HG02852 (cell line): ENCODE results near the gene CTXN3.

Experiments used
- ATAC-seq: cut with Tn5 transposase; IDR thresholded peaks from one replicate; pipeline ENCODE4 v1.9.1; 2021; ENCODE audit warnings: mild to moderate bottlenecking, moderate library complexity; ENCODE audit not compliant: unreplicated experiment

The CTXN3 gene

DNA sequence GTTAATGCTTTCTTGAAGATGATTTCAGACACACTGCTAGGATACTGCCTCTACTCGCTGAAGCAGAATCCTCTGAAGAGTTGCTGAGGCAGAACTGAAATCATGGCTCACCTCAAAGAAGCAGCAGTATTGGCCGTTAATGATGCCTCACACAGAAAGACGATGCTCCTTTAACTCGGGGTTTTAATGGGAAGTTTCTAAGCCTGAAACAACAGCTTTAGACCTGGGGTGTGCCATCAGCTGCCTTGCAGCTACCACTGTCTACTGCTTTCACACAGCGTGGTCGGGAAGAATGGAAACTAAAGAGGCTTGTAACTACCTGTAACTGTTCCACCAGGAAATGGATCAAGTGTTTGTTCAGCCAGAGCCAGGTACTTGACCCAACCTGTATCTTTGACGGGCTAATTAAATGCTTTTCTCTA, at the start of gene CTXN3:
TSS of gene CTXN3 (plus strand) at position 65 of the 422 bp plus-strand sequence. CDS start 8,440 bp downstream, outside the sequence.
- ATAC-seq: no peak

DNA sequence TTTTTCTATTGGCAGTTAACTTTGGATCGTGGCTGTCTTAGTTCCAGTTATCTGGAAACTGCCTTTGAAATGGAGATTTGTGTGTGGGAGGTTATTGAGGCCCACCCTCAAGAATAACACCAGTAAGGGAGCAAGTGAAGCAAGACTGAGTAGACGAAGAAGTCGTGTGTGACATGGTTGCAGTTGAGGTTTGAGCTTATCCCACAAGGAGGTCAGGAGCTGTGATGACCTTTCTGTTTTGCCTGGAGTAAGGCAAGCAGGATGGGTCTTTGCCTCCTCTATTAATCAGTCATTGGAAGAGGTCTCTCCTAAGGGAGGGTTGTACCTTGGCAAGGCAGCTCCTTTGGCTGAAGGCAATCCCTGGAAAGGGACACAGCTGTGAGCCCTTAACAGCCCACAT, 49.6 kb upstream of the CTXN3 start:
- no peak for ATAC-seq

DNA sequence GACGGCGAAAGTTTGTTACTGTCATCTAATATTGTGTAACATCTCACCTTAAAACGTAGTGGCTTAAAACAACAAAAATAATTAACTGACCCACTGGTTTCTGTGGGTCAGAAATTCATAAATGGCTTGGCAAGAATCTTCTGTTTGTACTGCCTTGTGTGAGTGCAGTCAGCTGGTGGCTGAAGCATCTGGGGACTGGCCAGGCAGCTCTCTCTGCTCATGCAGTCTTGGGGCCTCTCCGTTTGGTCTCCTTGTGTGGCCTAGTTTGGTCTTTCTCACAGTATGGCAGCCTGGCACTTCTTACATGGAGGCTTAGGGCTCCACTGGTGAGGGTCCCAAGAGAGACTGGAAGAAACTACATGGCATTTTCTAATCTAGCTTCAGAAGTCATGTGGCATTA, 49.0 kb upstream of the CTXN3 start:
- ATAC-seq: no peak

DNA sequence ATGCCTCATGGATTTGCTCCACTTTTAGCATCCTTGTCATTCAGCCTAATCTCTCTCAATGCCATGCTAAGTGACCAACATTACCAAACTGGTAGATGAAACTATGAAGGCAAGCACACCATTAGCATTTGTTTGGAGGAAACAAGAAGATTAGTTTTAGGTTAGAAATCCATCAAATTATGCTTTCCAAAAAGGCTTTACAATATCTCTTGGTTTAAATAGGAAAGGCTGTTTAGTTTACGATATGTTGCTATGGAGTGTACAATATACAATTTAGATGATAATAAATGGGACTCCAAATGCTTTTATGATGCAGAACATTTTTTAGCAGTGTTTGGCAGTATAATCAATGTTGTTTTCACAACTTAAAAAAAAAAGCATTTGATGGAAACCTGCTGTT, 47.8 kb upstream of the CTXN3 start:
- ATAC-seq: no peak

DNA sequence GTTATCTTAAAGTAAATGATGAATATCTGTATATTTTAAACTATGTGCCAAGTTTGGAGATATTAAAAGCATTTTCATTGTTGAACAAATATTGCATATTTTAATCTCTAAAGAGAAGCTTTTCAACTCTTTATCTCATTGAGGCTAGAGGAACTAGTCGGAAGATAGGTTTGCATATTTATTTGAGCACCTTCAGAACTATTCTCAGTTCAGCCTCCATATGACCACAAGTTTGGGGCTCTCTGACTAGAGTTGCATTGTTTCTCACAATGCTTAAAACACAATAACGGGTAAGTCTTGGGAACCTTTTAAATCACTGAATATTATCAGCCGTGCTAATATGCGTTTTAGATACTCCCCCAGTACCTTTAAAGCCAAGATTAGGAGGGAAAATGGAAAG, 47.3 kb upstream of the CTXN3 start:
- ATAC-seq: no peak

DNA sequence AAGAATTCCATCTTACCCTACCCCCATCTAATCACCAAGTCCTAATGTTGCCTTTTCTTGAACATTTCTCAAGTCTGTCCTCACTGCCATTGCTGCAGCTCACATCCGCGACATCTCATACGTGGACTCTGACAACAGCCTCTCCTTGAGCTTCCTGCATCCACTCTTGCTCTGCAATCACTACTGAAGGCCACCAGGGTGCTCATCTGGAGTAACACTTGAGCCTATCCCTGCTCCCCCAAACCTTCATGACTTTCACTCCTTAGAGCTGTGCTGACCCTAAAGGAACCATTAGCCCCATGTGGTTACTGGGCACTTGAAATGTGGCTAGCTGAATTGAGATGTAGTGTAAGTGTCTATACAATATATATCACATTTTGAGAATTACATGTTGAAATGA, 46.4 kb upstream of the CTXN3 start:
- no peak for ATAC-seq

DNA sequence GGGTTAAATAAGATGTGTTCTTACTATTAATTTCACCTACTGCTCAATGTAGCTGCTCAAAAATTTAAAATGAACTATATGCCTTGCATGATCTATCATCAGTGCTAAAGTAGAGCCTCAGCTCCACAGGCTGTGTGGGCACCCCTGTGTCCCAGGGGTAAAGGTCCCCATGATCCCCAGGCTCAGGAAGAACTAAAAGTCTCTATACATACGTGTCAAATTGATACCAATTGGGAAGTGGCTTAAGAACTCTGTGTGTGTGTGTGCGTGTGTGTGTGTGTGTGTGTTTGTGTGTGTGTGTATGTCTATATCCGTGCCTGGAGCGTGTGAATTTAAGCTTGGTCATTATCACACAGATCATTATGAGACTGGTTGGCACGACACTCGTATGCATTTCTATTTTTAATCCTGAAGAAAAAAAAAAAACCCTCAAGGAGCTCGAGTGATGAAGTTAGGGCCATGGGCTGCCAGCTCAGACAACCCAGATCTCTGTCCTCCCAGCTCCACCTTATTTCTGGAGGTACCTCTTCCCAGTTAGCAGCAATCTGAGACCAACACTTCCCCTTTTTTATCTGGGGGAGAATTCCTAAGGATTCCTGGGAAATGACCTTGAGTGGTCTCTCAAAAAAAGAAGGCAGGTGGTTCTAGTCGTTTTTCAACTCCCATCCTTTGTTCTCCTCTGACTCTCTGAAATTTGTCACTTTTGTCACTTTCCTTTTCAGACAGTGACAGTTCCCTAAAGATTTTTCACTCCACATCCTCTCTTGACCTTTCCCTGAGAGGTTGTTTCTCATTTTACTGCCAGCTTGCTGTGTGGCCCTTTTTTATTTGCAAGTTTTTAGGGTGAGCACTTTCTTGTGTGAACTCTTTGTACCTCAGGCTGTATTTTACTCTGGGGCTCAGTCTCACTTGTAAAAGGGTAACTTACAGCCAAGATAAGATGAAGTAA, 45.7 kb upstream of the CTXN3 start:
- ATAC-seq: no peak

DNA sequence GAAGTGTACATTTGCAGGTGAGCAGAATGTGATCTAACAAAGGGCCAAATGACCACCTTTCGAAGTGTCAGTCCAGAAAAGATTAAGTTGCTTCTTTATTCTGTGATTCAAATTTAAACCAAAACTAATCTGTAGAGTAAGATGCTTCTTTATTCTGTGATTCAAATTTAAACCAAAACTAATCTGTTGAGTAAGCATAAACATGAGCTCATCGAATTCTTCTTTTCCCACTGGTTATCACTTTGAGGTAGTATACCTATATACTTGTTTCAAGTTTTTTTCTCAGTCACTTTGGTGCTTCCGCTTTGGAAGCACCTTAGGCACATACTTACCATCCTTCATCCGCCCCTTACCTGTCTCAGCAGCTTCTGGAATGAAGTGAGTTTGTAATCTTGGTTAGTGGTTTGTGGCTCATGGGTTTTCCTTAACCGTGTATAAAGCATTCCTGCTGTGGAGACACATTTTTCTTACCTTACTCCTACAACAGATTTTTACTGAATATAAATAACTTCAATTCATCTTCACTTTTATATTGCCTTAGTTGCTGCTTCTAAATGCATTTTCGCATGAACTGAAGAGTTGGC, 40.7 kb upstream of the CTXN3 start:
- no peak for ATAC-seq

DNA sequence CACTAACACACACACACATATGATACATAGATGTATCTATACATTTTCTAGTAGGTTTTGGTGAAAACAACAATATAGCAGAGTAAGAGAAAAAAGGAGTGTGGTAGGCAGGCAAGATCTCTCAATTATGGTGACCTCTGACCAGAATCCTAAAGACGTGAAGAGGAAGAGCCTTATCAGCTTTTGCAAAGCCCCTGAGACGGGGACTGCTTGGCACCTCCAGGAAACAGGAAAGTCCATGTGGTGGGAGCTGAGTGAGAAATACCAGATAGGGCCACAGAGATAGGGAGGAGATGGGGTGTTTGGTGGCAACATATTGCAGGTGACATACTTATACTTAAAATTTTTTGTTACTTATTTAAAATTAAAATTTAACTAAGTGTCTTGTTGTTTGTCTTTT, 39.9 kb upstream of the CTXN3 start:
- no peak for ATAC-seq

DNA sequence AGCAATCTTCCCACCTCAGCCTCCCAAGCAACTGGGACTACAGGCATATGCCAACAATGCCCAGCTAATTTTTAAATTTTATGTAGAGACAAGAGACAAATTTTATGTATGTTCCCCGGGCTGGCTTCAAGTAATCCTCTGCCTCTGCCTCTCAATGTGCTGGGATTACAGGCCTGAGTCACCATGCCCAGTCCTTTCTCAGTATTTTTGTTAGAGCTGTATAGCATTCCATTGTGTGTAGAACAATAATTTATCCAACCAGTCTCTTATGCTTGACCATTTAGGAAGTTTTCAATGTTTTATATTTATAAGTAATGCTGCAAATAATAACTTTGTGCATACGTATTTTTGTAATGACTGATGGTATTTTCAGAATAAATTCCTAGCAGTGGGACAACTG, 38.9 kb upstream of the CTXN3 start:
- ATAC-seq: no peak

DNA sequence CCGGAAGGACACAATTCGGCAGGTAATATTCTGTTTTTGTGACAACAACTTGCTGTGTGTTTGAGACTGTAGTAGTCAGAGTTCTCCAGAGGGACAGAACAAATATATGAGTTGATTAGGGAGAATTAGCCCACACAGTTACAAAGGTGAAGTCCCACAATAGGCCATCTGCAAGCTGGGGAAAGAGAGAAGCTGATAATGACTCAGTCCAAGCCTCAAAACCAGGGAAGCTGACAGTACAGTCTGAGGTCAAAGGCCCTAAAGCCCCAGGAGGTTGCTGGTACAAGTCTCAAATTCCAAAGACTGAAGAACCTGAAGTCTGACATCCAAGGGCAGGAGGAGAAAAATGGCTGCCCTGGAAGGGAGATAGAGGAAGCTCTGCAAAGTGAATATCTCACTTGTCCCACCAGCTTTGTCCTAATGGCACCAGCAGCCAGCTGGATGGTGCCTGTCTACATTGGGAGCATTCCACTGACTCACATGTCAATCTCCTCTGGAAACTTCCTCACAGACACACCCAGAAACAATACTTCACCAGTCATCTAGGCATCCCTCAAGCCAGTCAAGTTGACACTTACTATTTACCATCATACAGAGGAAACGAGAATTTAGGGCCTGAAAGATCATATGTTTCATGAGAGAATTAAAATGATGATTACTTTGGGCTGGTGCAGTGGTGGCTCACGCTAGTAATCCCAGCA, 36.3 kb upstream of the CTXN3 start:
- ATAC-seq: peak; percentile 57

DNA sequence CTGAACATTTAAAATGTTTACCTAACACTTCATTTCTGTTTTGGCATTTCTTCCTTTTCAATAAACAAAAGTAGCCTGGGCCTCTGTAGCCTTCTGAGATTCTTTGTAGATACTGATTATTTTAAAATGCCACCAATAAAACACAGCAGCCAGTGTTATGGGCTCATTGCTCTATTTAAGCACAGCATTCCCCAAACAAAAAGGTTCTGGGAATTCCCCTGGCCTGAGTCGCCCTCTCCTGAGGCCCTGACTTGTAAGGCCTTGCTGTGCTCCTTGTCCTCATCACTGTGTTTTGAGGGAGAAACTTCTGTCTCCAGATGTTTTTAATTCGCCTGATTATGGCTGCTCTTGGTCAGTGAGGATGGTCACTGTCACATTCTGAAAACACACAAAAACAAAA, 33.0 kb upstream of the CTXN3 start:
- no peak for ATAC-seq

DNA sequence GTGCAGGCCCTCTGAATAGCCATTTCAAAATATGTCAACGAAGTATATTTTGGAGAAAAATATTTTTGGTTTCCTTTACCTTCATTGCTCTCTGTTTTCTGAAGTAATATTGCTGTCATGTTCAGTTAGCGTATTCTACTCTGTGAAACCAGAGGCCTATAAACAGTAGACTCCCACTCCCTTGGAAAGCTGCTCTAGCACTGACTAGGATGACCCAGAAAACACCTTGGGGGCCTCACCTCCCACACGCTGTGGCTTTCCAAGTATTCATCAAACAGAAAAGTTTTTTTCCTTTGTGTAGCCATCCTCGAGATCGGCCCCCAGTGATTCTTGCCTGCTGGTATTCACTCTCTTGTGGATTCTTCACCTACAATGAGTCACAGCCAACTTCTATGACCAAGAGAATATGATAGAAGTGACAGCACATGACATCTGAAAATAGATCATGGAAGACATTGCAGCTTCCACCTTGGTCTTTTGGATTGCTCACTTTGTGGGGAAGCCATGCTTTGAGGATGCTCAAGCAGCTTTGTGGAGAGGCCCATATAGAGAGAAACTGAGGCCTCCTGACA, 28.9 kb upstream of the CTXN3 start:
- no peak for ATAC-seq

DNA sequence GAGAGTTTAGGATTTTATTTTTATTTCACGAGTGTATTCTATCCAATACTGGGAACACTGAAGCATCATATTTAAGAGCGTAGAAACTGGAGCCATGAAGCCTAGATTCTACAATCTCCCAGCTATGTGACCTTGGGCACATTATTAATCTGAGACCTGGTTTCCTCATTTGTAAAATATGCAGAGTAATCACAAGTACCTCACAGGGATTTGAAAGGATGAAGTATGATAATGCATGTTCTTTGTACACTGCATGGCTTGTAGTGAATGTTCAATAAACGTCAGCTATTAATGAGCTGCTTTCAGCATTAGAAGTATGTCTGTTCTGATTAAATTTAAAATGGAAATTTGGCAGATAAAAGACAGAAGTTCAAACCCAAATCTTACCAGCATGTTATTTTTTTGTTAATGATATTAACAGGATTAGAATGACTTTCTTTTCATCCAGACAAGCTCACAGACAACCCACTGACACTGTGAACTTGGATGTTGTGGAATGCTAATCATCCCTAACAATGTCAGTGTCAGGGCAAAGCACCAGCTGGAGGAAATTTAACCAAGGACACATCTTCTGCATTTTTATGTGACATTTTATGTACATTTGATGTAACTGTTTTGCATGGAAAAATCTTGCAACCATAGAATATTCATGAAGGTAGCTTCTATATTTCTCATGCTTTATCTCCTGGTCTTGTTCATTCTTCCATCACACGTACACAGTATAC, 27.1 kb upstream of the CTXN3 start:
- ATAC-seq: no peak

DNA sequence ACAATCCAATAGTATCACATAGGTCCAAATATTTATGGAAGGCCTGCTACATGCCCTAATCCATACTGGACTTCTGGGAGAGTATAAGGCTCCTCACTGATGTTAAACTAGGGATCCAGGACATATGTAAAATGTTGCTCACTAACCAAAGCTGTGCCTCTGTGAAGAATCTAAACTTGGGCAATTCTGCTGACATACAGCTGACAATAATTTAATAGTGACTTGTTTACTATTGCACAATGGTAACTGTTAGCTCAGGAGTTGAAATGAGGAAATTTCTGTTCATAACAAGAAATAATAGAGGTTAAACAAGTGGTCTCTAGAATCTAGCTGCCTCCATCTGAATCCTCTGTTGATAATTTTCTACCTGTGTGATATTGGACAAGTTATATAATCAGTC, 14.9 kb upstream of the CTXN3 start:
- no peak for ATAC-seq

DNA sequence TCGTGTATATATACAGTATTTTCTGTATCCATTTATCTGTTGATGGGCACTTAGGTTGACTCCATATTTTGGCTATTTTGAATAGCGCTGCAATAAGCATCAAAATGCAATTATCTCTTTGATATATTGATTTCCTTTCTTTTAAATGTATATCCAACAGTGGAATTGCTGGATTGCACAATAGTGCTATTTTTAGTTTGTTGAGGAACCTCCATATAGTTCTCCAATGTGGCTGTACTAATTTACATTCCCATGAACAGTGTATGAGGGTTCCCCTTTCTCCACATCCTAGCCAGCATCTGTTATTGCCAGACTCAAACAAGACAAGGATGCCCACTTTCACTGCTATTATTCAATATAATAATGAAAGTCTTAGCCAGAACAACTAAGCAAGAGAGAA, 9.1 kb upstream of the CTXN3 start:
- no peak for ATAC-seq

DNA sequence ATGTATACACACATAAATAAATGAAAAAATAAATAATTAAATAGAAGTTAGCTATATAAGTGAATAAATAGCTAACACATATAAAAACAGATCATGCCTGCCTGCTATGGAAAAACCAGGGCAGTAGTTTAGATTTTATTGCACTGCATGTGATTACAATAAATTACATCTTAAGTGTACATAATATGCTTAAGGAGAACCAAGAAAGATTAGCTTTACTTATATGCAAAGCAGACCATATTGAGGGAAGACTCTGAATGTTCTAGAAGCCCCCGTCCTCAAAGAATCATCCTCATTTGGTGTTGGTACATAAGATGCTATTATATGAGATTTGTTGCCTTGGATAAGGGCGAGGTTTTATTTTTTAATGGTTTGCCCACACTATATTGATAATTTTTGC, 5.9 kb upstream of the CTXN3 start:
- no peak for ATAC-seq

DNA sequence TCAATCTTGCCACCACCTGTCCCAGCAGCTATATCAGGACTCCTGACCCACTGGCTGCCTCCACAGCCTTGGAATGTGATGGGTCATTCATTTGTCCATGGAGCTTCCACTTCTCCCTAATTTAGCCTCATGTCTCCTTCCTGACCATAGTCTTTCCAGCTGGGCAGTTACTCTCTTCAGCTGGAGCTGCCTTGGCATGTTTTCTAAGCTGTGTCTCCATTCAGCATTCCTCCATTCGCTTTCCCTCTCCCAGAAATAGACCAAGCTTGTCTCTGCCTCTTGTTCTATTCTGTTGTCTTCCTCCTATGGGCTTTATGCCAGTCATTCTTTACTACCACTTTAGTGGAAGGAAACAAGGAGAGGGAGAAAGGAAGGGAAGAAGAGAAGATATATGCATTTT, 5.3 kb upstream of the CTXN3 start:
- no peak for ATAC-seq

DNA sequence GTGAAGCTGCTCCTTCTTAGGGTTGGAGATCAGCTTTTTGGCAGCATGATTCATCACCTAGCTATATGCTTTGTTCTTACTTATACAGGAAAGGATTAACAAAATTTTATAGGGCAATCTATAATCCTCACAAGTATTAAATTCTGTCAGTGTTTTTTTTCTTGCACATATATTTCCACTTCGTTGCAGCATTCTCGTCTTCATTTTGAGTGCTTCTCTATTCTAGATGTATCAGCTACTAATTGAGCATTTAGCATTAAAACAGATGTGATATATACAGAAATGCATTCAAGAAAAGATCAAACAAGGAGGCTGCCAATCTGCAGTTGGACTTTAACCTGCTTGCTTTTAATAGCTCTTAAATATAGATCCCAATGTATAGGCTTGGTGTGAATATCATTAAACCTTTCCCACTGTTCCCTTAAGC, 3.6 kb upstream of the CTXN3 start:
- no peak for ATAC-seq

DNA sequence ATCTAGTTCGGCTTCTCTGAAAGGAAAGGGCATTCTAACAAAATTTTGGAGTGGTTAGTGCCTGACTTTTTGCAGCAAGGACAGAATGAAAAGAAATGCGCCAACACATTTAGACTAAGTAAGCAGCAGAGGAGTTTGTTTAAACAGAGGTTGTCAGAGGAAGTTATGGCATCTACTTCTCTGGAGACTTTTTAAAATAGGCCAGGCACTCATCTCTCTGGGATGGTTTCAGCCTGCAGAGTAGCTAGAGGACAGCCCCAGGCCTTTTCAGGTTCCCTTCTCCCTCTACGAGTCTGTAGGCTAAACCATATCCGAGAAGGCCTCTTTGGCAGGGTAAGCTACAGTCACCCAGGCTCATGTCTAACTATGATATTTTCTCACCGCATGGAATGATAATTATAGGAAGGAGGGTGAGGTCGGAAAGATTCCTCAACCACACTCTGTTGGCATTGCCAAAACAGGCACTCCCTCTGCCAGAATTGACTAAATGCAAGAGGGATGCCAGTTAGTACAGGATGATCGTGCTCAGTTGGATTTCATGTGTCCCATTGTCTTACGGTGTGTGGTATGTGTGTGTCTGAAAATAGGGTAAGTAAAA, 1.4 kb upstream of the CTXN3 start:
- no peak for ATAC-seq
